CD4-positive, alpha-beta T cell treated with Interferon gamma for 1 hour (primary cell): ENCODE data around the gene CEACAM7.
"Not testable (repeated sequence)": the region's sequence is repeated elsewhere in the genome, so short reads cannot be mapped to it uniquely, and the experiment has no call there.

Experiments
- DNase-seq: peaks from one replicate; pipeline ENCODE4 v3.0.0-alpha.2; 2020

The CEACAM7 gene

GRCh38 chr19:41688098-41688497 lies at the start of gene CEACAM7:
Gene CEACAM7 (minus strand): TSS chr19:41688270. CDS start chr19:41688165, 105 bp downstream.
- DNase-seq: no peak

GRCh38 chr19:41735071-41735600 lies 47.1 kb upstream of the CEACAM7 start:
- DNase-seq: no peak

GRCh38 chr19:41734585-41734984 lies 46.5 kb upstream of the CEACAM7 start:
- no peak for DNase-seq

- no peak for DNase-seq
These were observed 46.1 kb upstream of the CEACAM7 start for GRCh38 chr19:41734156-41734555.

- no peak for DNase-seq
These were observed 38.4 kb upstream of the CEACAM7 start for GRCh38 chr19:41726493-41726892.

GRCh38 chr19:41720103-41720502 lies 32.0 kb upstream of the CEACAM7 start:
- DNase-seq: no peak

GRCh38 chr19:41718761-41719160 lies 30.7 kb upstream of the CEACAM7 start:
- no peak for DNase-seq

- DNase-seq: no peak
These were observed 26.5 kb upstream of the CEACAM7 start for GRCh38 chr19:41714598-41714997.

GRCh38 chr19:41711376-41712261 lies 23.5 kb upstream of the CEACAM7 start:
- no peak for DNase-seq

GRCh38 chr19:41709951-41710645 lies 22.0 kb upstream of the CEACAM7 start:
- DNase-seq: no peak

GRCh38 chr19:41709516-41709915 lies 21.4 kb upstream of the CEACAM7 start:
- DNase-seq: not testable (repeated sequence)

- DNase-seq: no peak
These were observed 20.4 kb upstream of the CEACAM7 start, which contains the start of gene CEACAM5 for GRCh38 chr19:41708481-41708880. Gene CEACAM5 (plus strand): TSS chr19:41708626. CDS start chr19:41708732, 106 bp downstream.

- no peak for DNase-seq
These were observed 19.9 kb upstream of the CEACAM7 start for GRCh38 chr19:41707871-41708371.

GRCh38 chr19:41707502-41707812 lies 19.4 kb upstream of the CEACAM7 start:
- DNase-seq: no peak

- peak; percentile 59 for DNase-seq
These were observed 18.9 kb upstream of the CEACAM7 start for GRCh38 chr19:41706741-41707501.

- DNase-seq: no peak
These were observed 17.5 kb upstream of the CEACAM7 start for GRCh38 chr19:41705393-41706174.

- DNase-seq: no peak
These were observed 15.7 kb upstream of the CEACAM7 start for GRCh38 chr19:41703602-41704293.

- no peak for DNase-seq
These were observed 14.1 kb upstream of the CEACAM7 start for GRCh38 chr19:41702171-41702651.

GRCh38 chr19:41701401-41702075 lies 13.5 kb upstream of the CEACAM7 start:
- DNase-seq: no peak

- DNase-seq: no peak
These were observed 12.5 kb upstream of the CEACAM7 start for GRCh38 chr19:41700381-41701195.
